Activated CD8-positive, alpha-beta memory T cell treated with anti-CD3 and anti-CD28 coated beads for 1 hour (primary cell): ENCODE results near the gene PSMF1.
"Not testable (repeated sequence)": the region's sequence is repeated elsewhere in the genome, so short reads cannot be mapped to it uniquely, and the experiment has no call there.

ENCODE experiments used
- DNase-seq, 2 donors: peaks; one replicate each; pipeline ENCODE4 v3.0.0-alpha.2; 2020; ENCODE audit warnings: low read depth in 1 of 2; ENCODE audit errors: extremely low read depth in 1 of 2

PSMF1 gene

GRCh38 chr20:1212023-1212422, 93.6 kb downstream of the PSMF1 start:
- DNase-seq: no peak

GRCh38 chr20:1212607-1213396, 94.4 kb downstream of the PSMF1 start:
- DNase-seq: peak; percentile 19 to 48

GRCh38 chr20:1214838-1215261, 96.4 kb downstream of the PSMF1 start:
- DNase-seq: no peak

- DNase-seq: no peak
Observed at GRCh38 chr20:1215386-1216170, 97.2 kb downstream of the PSMF1 start.

DNA sequence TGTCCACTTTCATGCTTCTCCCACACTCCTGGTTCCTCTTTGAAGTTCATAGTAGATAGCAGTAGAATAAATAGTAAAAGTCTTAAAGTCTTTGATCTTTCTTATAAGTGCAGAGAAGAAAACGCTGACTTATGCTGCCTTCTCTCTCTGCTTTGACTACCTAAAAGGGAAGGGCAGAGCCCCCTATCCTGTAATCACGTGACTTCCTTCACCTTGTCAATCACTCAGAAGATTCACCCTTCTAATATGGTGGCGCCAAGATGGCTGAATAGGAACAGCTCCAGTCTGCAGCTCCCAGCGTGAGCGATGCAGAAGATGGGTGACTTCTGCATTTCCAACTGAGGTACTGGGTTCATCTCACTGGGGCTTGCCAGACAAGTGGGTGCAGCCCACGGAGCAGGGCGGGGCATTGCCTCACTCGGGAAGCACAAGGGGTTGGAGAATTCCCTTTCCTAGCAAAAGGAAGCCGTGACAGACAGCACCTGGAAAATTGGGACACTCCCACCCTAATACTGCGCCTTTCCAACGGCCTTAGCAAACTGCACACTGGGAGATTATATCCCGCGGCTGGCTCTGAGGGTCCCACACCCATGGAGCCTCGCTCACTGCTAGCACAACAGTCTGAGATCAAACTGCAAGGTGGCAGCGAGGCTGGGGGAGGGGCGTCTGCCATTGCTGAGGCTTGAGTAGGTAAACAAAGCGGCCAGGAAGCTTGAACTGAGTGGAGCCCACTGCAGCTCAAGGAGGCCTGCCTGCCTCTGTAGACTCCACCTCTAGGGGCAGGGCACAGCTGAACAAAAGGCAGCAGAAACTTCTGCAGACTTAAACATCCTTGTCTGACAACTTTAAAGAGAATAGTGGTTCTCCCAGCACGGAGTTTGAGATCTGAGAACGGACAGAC, 98.4 kb downstream of the PSMF1 start:
- DNase-seq: not testable (repeated sequence)
